GM12874 (cell line): ENCODE data around the gene EPAS1.

Source experiments
- TF ChIP-seq, protein P1 (sequence below): IDR thresholded peaks from 2 replicates; pipeline ENCODE4 v1.5.1; 2011; ENCODE audit warnings: low read depth, mild to moderate bottlenecking, control low read depth, low read length, moderate library complexity; ENCODE audit not compliant: insufficient read depth

Gene EPAS1

DNA sequence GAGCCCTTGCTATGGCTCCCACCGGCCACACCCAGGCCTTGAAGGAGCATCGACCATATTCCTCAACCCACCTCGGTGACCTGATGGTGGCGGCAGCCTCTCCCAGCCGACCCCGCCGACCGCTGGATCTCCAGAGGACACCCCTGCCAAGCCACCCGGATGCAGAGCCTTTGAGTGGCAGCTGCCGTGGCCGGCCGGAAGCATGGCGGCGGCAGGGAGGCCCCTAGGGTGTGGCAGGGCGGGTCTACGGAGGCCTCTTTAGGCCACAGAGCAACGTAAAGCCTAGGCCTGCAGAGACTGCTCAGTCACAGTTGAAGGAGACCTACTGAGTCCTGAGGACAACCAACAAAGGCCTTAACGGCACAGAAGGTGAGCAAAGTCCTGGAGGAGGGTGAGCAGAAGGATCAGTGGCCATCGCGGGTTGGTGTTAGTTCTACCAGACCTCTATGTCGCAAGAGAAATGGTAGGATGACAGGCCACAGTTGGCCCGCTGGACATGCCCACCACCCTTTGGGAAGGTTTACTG, 131.8 kb downstream of the EPAS1 start:
- TF ChIP-seq, protein P1, sequence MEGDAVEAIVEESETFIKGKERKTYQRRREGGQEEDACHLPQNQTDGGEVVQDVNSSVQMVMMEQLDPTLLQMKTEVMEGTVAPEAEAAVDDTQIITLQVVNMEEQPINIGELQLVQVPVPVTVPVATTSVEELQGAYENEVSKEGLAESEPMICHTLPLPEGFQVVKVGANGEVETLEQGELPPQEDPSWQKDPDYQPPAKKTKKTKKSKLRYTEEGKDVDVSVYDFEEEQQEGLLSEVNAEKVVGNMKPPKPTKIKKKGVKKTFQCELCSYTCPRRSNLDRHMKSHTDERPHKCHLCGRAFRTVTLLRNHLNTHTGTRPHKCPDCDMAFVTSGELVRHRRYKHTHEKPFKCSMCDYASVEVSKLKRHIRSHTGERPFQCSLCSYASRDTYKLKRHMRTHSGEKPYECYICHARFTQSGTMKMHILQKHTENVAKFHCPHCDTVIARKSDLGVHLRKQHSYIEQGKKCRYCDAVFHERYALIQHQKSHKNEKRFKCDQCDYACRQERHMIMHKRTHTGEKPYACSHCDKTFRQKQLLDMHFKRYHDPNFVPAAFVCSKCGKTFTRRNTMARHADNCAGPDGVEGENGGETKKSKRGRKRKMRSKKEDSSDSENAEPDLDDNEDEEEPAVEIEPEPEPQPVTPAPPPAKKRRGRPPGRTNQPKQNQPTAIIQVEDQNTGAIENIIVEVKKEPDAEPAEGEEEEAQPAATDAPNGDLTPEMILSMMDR = no peak

DNA sequence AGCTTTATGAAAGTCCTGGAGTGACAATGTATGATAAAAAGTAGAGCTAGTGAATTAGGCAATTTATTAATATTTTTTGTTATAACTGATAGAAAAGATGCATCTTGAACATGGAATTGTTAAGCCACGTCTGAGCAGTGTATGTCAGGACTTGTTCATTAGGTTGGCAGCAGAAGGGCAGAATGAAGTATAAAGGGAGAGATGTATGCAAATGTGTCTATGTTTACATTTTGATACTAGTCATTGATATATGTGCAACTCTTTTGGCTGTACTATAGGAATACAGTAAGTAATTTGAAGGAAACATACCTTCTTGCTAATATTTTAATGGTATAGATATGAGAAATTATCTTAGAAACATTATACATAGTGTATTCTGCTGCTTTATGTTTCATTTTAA, 133.2 kb downstream of the EPAS1 start:
- TF ChIP-seq, protein P1 = no peak

DNA sequence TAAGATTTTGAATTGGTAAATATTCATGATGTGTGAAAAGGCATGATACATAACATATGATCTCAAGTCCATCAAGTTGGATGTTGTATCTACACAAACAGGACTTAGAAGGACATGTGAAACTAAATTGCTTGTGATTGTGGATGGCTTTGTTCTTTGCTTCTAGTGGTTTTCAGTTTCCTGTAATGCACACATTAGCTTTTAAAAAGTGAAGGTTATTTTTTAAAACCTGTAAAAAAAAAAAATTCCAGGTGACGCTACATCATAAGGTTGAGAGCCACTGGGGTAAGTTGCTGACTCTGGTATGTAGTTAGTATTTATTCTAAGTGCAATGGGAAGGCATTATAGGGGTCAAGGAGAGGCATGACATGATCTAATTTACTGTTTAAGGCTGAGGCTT, 133.8 kb downstream of the EPAS1 start:
- TF ChIP-seq, protein P1 = no peak

DNA sequence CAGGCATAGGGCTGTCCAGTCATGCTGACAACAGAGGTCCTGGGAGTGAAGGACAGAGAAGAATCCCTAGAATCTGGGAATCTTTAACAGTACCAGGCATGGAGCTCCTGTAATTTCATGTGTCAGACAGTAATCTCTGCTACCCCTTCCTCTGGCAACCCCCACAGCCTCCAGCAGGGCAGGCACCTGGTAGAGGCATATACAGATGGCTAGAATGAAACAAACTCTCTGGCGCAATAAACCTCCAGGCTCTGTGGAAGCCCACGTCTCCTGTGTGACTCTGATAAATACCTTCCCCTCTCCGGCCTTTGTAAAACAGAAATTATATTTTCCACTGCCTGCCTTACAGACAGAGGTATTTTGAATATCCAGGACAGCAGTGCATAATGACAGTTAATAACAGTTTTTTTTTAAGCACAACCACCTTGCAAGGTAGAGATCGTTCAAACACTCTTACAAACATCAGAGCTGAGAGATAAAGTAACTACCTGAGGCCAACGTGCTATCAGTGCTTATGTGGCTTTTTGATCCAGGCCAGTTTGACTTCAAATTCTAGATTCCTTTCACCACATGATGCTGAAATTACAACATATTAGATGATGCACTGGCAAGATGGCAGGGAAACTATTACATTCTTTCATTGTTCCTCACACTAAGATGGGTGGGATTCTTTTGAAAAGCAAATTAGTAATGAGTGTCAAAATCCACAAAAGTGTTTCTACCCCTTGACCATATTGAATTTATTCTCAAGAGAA, 134.5 kb downstream of the EPAS1 start:
- TF ChIP-seq, protein P1 = no peak

DNA sequence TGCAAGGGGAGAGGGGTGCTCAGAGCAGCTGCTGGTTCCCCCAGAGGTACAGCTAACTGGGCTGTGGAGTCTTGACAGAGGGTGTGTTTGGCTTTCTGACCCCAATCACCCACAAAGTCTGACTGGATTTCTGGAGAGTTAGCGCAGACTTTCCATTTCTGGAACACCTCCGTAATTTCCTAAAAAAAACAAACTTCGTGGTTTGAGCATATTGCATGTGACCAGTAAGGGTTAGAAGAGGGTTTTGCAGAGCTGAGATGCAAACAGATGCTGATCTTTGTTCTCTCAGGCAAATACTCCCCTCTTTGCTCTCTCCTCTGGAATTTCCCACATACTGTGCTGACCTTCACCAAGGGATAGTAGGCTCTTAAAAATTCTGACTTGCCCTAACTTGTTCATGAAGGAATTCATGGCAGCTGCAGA, 137.7 kb downstream of the EPAS1 start:
- TF ChIP-seq, protein P1 = no peak

DNA sequence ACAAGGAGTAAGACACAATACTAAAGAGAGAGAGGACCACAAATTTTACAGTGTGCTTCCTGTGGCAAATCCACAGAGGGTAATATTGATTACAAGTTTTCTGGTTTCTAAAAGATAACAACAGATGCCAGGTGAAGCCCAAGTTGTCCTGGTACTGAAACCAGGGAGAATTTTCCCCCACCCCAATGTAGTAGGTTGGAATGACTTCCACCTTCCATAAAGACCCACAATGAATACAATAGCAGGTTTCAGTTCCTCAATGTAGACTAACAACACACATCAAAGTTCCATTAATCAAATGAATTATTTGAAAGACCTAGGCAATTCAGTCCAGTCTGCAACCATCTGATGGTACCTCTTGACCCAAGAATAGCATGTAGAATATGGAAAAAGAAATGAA, 138.1 kb downstream of the EPAS1 start:
- TF ChIP-seq, protein P1 = no peak

DNA sequence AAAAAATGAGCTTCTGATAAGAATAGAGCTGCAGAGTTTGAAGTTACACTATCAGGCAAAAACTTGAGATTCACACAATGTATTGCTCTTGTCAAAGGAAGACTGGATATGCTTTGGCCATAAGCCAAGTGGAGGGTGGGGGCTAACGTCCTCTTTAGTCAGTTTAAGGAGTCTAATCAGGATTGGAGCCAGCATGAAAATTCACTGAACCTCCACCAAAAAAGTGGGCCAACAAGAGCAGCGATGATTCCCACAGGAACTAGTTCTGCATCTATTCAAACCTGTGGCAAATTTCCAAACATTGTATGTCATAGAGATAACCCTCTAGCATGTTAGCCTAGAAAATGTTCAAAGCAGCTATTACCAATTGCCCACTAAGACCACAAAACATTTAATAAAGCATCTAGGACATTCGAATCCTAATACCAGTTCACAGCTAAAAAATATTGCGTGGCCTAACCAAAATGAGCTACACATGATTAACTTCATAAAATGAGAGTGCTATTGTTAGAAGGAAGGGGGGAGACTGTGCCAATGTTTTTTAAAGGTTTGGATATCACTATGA, 138.7 kb downstream of the EPAS1 start:
- TF ChIP-seq, protein P1 = no peak
